HG03175 (cell line): ENCODE data around the gene SERPINB1.
A peak's percentile ranks its signal among the peaks of the same experiment; 100 is the strongest.
"Not testable (repeated sequence)": the region's sequence is repeated elsewhere in the genome, so short reads cannot be mapped to it uniquely, and the experiment has no call there.

Source experiments
- ATAC-seq: cut with Tn5 transposase; IDR thresholded peaks from one replicate; pipeline ENCODE4 v1.9.1; 2021; ENCODE audit warnings: mild to moderate bottlenecking, moderate library complexity; ENCODE audit not compliant: unreplicated experiment

The SERPINB1 gene

GRCh38 chr6:2866171-2866846 is 24.6 kb upstream of the SERPINB1 start:
- peak; percentile 57 for ATAC-seq

GRCh38 chr6:2865694-2866151 is 24.1 kb upstream of the SERPINB1 start:
- no peak for ATAC-seq

GRCh38 chr6:2865270-2865669 is 23.6 kb upstream of the SERPINB1 start:
- ATAC-seq = no peak

GRCh38 chr6:2863901-2864300 is 22.2 kb upstream of the SERPINB1 start:
- no peak for ATAC-seq

- ATAC-seq = peak; percentile 55
Measured at GRCh38 chr6:2862712-2863181, 21.1 kb upstream of the SERPINB1 start.

- ATAC-seq = no peak
Measured at GRCh38 chr6:2861822-2862164, 20.1 kb upstream of the SERPINB1 start.

- no peak for ATAC-seq
Measured at GRCh38 chr6:2861060-2861821, 19.6 kb upstream of the SERPINB1 start.

- ATAC-seq = not testable (repeated sequence)
Measured at GRCh38 chr6:2860706-2861059, 19.0 kb upstream of the SERPINB1 start.

GRCh38 chr6:2859798-2860705 is 18.4 kb upstream of the SERPINB1 start:
- ATAC-seq = not testable (repeated sequence)

- no peak for ATAC-seq
Measured at GRCh38 chr6:2859185-2859700, 17.6 kb upstream of the SERPINB1 start.

GRCh38 chr6:2857580-2858337 is 16.1 kb upstream of the SERPINB1 start:
- peak; percentile 43 for ATAC-seq

GRCh38 chr6:2857185-2857579 is 15.5 kb upstream of the SERPINB1 start:
- no peak for ATAC-seq

- ATAC-seq = no peak
Measured at GRCh38 chr6:2855061-2855519, 13.4 kb upstream of the SERPINB1 start.

GRCh38 chr6:2854396-2854982 is 12.8 kb upstream of the SERPINB1 start:
- ATAC-seq = no peak

GRCh38 chr6:2853769-2854395 is 12.2 kb upstream of the SERPINB1 start:
- ATAC-seq = peak; percentile 47

- ATAC-seq = not testable (repeated sequence)
Measured at GRCh38 chr6:2853378-2853768, 11.7 kb upstream of the SERPINB1 start.

- no peak for ATAC-seq
Measured at GRCh38 chr6:2852921-2853322, 11.3 kb upstream of the SERPINB1 start.

- no peak for ATAC-seq
Measured at GRCh38 chr6:2852514-2852855, 10.8 kb upstream of the SERPINB1 start.

GRCh38 chr6:2851727-2852513 is 10.3 kb upstream of the SERPINB1 start:
- ATAC-seq = no peak
